ENCODE measurements around the gene SAMD13.

The SAMD13 gene

GRCh38 chr1:84301004-84301784 is at the start of gene SAMD13:
Gene SAMD13 (plus strand): TSS chr1:84301708. CDS start chr1:84303235, 1,527 bp downstream.
- no peak for TF ChIP-seq USF1 (IDR thresholded peaks at IDR 0.05)
- peak; percentile 93 for TF ChIP-seq NFIC (IDR thresholded peaks at IDR 0.05)
- peak; percentile 49; the same call in 1 of the 2 replicates for TF ChIP-seq MAX (IDR thresholded peaks at IDR 0.05)
- TF ChIP-seq FOXM1 (IDR thresholded peaks at IDR 0.05; ENCODE audit: borderline replicate concordance, low read depth): no peak
- peak; percentile 92 for TF ChIP-seq YY1 (IDR thresholded peaks at IDR 0.05; ENCODE audit: low read depth)
- TF ChIP-seq EGR1 (IDR thresholded peaks at IDR 0.05): no peak
- peak; percentile 30; the same call in 1 of the 2 replicates for TF ChIP-seq CREB1 (IDR thresholded peaks at IDR 0.05; ENCODE audit: low read depth)

- TF ChIP-seq TAF1 (IDR thresholded peaks at IDR 0.05; ENCODE audit: low read depth) (no peak), ZBTB7A (IDR thresholded peaks at IDR 0.05; ENCODE audit: low read depth) (no peak), TCF12 (IDR thresholded peaks at IDR 0.05; ENCODE audit: low read depth) (no peak), YY1 (IDR thresholded peaks at IDR 0.05; ENCODE audit: low read depth) (no peak), EGR1 (IDR thresholded peaks at IDR 0.05) (no peak), EP300 (IDR thresholded peaks at IDR 0.05; ENCODE audit: borderline replicate concordance) (no peak), CEBPB (IDR thresholded peaks at IDR 0.05) (no peak), NFIC (IDR thresholded peaks at IDR 0.05) (no peak), USF1 (IDR thresholded peaks at IDR 0.05) (no peak), TEAD4 (IDR thresholded peaks at IDR 0.05) (no peak), RAD21 (IDR thresholded peaks at IDR 0.05; ENCODE audit: low read depth) (no peak), MAX (IDR thresholded peaks at IDR 0.05) (no peak), CREB1 (IDR thresholded peaks at IDR 0.05; ENCODE audit: low read depth) (no peak), REST (IDR thresholded peaks at IDR 0.05; ENCODE audit: low read depth) (no peak)
Measured at GRCh38 chr1:84253036-84253435, 48.5 kb upstream of the SAMD13 start.

- TF ChIP-seq TCF12 (IDR thresholded peaks at IDR 0.05; ENCODE audit: low read depth): peak; percentile 54
- no peak for TF ChIP-seq RAD21 (IDR thresholded peaks at IDR 0.05; ENCODE audit: low read depth)
- peak; percentile 63 for TF ChIP-seq EP300 (IDR thresholded peaks at IDR 0.05; ENCODE audit: borderline replicate concordance)
- 0 out of 2 replicates have a peak, but pooled peaks have one; percentile 27 for TF ChIP-seq NFIC (IDR thresholded peaks at IDR 0.05)
- no peak for TF ChIP-seq REST (IDR thresholded peaks at IDR 0.05; ENCODE audit: low read depth)
- TF ChIP-seq FOXM1 (IDR thresholded peaks at IDR 0.05; ENCODE audit: borderline replicate concordance, low read depth): 0 out of 2 replicates have a peak, but pooled peaks have one; percentile 35
Measured at GRCh38 chr1:84253891-84254290, 47.6 kb upstream of the SAMD13 start.

GRCh38 chr1:84254703-84255238 is 46.7 kb upstream of the SAMD13 start:
- TF ChIP-seq CREB1 (IDR thresholded peaks at IDR 0.05; ENCODE audit: low read depth) (no peak), YY1 (IDR thresholded peaks at IDR 0.05; ENCODE audit: low read depth) (no peak), USF1 (IDR thresholded peaks at IDR 0.05) (no peak), TAF1 (IDR thresholded peaks at IDR 0.05; ENCODE audit: low read depth) (no peak), MAX (IDR thresholded peaks at IDR 0.05) (no peak), EP300 (IDR thresholded peaks at IDR 0.05; ENCODE audit: borderline replicate concordance) (no peak), FOXM1 (IDR thresholded peaks at IDR 0.05; ENCODE audit: borderline replicate concordance, low read depth) (no peak), TCF12 (IDR thresholded peaks at IDR 0.05; ENCODE audit: low read depth) (no peak), REST (IDR thresholded peaks at IDR 0.05; ENCODE audit: low read depth) (no peak), CEBPB (IDR thresholded peaks at IDR 0.05) (no peak), TEAD4 (IDR thresholded peaks at IDR 0.05) (no peak), ZBTB7A (IDR thresholded peaks at IDR 0.05; ENCODE audit: low read depth) (no peak), EGR1 (IDR thresholded peaks at IDR 0.05) (no peak), RAD21 (IDR thresholded peaks at IDR 0.05; ENCODE audit: low read depth) (no peak), NFIC (IDR thresholded peaks at IDR 0.05) (no peak)

Measured in Ishikawa (cell line).